HG03175 (cell line): ENCODE measurements around the gene SULT6B1.
"Not testable (repeated sequence)": the region's sequence is repeated elsewhere in the genome, so short reads cannot be mapped to it uniquely, and the experiment has no call there.

Experiments used
- ATAC-seq: cut with Tn5 transposase; IDR thresholded peaks from one replicate; pipeline ENCODE4 v1.9.1; 2021; ENCODE audit warnings: mild to moderate bottlenecking, moderate library complexity; ENCODE audit not compliant: unreplicated experiment

SULT6B1 gene

GRCh38 chr2:37188570-37188969 lies at the start of gene SULT6B1:
Gene SULT6B1, minus strand, starts transcription at chr2:37188670. Its CDS starts 30 bp downstream, at chr2:37188640.
- ATAC-seq = no peak

- ATAC-seq = peak; percentile 11
These were observed 43.9 kb upstream of the SULT6B1 start for GRCh38 chr2:37232131-37232933.

GRCh38 chr2:37231241-37232130 lies 43.0 kb upstream of the SULT6B1 start, which contains the start of the genes CEBPZ and NDUFAF7:
Gene CEBPZ, minus strand, starts transcription at chr2:37231596. Its CDS starts 29 bp downstream, at chr2:37231567.
Gene NDUFAF7, plus strand, starts transcription at chr2:37231658. Its CDS starts 48 bp downstream, at chr2:37231706.
- ATAC-seq = peak; percentile 94

- ATAC-seq = no peak
These were observed 42.1 kb upstream of the SULT6B1 start for GRCh38 chr2:37230581-37230980.

GRCh38 chr2:37228788-37229187 lies 40.3 kb upstream of the SULT6B1 start:
- ATAC-seq = no peak

GRCh38 chr2:37226863-37227262 lies 38.4 kb upstream of the SULT6B1 start:
- ATAC-seq = no peak

- not testable (repeated sequence) for ATAC-seq
These were observed 36.7 kb upstream of the SULT6B1 start for GRCh38 chr2:37225129-37225528.

GRCh38 chr2:37224063-37224462 lies 35.6 kb upstream of the SULT6B1 start:
- ATAC-seq = no peak

GRCh38 chr2:37223131-37223530 lies 34.7 kb upstream of the SULT6B1 start:
- ATAC-seq = no peak

GRCh38 chr2:37219046-37219445 lies 30.6 kb upstream of the SULT6B1 start:
- ATAC-seq = no peak

- ATAC-seq = no peak
These were observed 26.8 kb upstream of the SULT6B1 start for GRCh38 chr2:37215250-37215649.

- no peak for ATAC-seq
These were observed 23.5 kb upstream of the SULT6B1 start for GRCh38 chr2:37211939-37212338.

- no peak for ATAC-seq
These were observed 22.7 kb upstream of the SULT6B1 start for GRCh38 chr2:37211212-37211611.

- not testable (repeated sequence) for ATAC-seq
These were observed 18.3 kb upstream of the SULT6B1 start for GRCh38 chr2:37206760-37207159.

- ATAC-seq = no peak
These were observed 17.3 kb upstream of the SULT6B1 start for GRCh38 chr2:37205689-37206341.

GRCh38 chr2:37205071-37205661 lies 16.7 kb upstream of the SULT6B1 start:
- not testable (repeated sequence) for ATAC-seq

GRCh38 chr2:37203708-37204107 lies 15.2 kb upstream of the SULT6B1 start:
- ATAC-seq = no peak

- no peak for ATAC-seq
These were observed 13.3 kb upstream of the SULT6B1 start for GRCh38 chr2:37201766-37202165.

- no peak for ATAC-seq
These were observed 12.7 kb upstream of the SULT6B1 start for GRCh38 chr2:37201208-37201607.

- no peak for ATAC-seq
These were observed 10.2 kb upstream of the SULT6B1 start for GRCh38 chr2:37198681-37199065.
